ENCODE measurements around the gene PHTF1. TPM values are rescaled to one million over a fixed set of nuclear protein-coding genes. Genes with fewer than 3 reads are reported as not detected.

PHTF1 gene
- total and polyA plus RNA-seq, 4 donors, result 9.5 to 29.7 (median 19.5) TPM

GRCh38 chr1:113792986-113793385 lies 33.7 kb upstream of the PHTF1 start:
- Histone ChIP-seq H3K27me3 (ENCODE audit: control insufficient read depth in 3 of 3, insufficient read depth in 3 of 3, low read length in 2 of 3) (no peaks in the 10 kb centered on the region), H3K4me3 (no peak overlapping the region), H3K27ac (ENCODE audit: low read depth in 1 of 2, low read length in 1 of 2) (no peak overlapping the region), H3K36me3 (ENCODE audit: control insufficient read depth in 4 of 4, insufficient read depth in 4 of 4, low read length in 4 of 4) (peaks cover 0 to 17% (median 7%) of the 10 kb centered on the region in 4 donors), H3K9me3 (ENCODE audit: control insufficient read depth in 4 of 4, insufficient read depth in 3 of 4, low read length in 3 of 4) (no peaks in the 10 kb centered on the region), H3K9ac (ENCODE audit: insufficient read depth in 1 of 2, low read length in 2 of 2) (no peak overlapping the region), H3K4me1 (ENCODE audit: control insufficient read depth in 5 of 5, insufficient read depth in 5 of 5, low read length in 5 of 5) (peaks cover 0 to 32% (median 0%) of the 10 kb centered on the region in 5 donors)
- no peak for TF ChIP-seq CTCF (IDR thresholded peaks at IDR 0.05; ENCODE audit: control extremely low read depth, extremely low read depth)
- DNase-seq (no peak), ATAC-seq (ENCODE audit: insufficient read depth, low FRiP score) (no peak)
- 92 to 93% methylated on average over 1 of the region's 1 CpG for WGBS, 2 donors

GRCh38 chr1:113792471-113792870 lies 33.2 kb upstream of the PHTF1 start:
- Histone ChIP-seq H3K27me3 (ENCODE audit: control insufficient read depth in 3 of 3, insufficient read depth in 3 of 3, low read length in 2 of 3) (no peaks in the 10 kb centered on the region), H3K4me1 (ENCODE audit: control insufficient read depth in 5 of 5, insufficient read depth in 5 of 5, low read length in 5 of 5) (peaks cover 0 to 31% (median 0%) of the 10 kb centered on the region in 5 donors), H3K9ac (ENCODE audit: insufficient read depth in 1 of 2, low read length in 2 of 2) (no peak overlapping the region), H3K27ac (ENCODE audit: low read depth in 1 of 2, low read length in 1 of 2) (no peak overlapping the region), H3K4me3 (no peak overlapping the region), H3K36me3 (ENCODE audit: control insufficient read depth in 4 of 4, insufficient read depth in 4 of 4, low read length in 4 of 4) (peaks cover 0 to 17% (median 5%) of the 10 kb centered on the region in 4 donors), H3K9me3 (ENCODE audit: control insufficient read depth in 4 of 4, insufficient read depth in 3 of 4, low read length in 3 of 4) (no peaks in the 10 kb centered on the region)
- TF ChIP-seq CTCF (IDR thresholded peaks at IDR 0.05; ENCODE audit: control extremely low read depth, extremely low read depth), result no peak
- DNase-seq (no peak), ATAC-seq (ENCODE audit: insufficient read depth, low FRiP score) (no peak)
- WGBS, 2 donors, result 78% methylated on average over 5 of the region's 5 CpGs

- no peak for TF ChIP-seq CTCF (IDR thresholded peaks at IDR 0.05; ENCODE audit: control extremely low read depth, extremely low read depth)
- 89 to 91% methylated on average over 3 of the region's 3 CpGs for WGBS, 2 donors
- Histone ChIP-seq H3K4me3 (no peak overlapping the region), H3K27ac (ENCODE audit: low read depth in 1 of 2, low read length in 1 of 2) (no peak overlapping the region), H3K27me3 (ENCODE audit: control insufficient read depth in 3 of 3, insufficient read depth in 3 of 3, low read length in 2 of 3) (no peaks in the 10 kb centered on the region), H3K9ac (ENCODE audit: insufficient read depth in 1 of 2, low read length in 2 of 2) (no peak overlapping the region), H3K36me3 (ENCODE audit: control insufficient read depth in 4 of 4, insufficient read depth in 4 of 4, low read length in 4 of 4) (peaks cover 0 to 9% (median 1%) of the 10 kb centered on the region in 4 donors), H3K9me3 (ENCODE audit: control insufficient read depth in 4 of 4, insufficient read depth in 3 of 4, low read length in 3 of 4) (no peaks in the 10 kb centered on the region), H3K4me1 (ENCODE audit: control insufficient read depth in 5 of 5, insufficient read depth in 5 of 5, low read length in 5 of 5) (peaks cover 1 to 32% (median 4%) of the 10 kb centered on the region in 5 donors)
- ATAC-seq (ENCODE audit: insufficient read depth, low FRiP score) (no peak), DNase-seq (no peak)
These were observed 29.5 kb upstream of the PHTF1 start for GRCh38 chr1:113788802-113789201.

GRCh38 chr1:113787663-113788062 lies 28.4 kb upstream of the PHTF1 start:
- ATAC-seq (ENCODE audit: insufficient read depth, low FRiP score) (no peak), DNase-seq (no peak)
- H3K9me3 ChIP-seq (ENCODE audit: control insufficient read depth in 4 of 4, insufficient read depth in 3 of 4, low read length in 3 of 4), result no peaks in the 10 kb centered on the region
- H3K27ac ChIP-seq (ENCODE audit: low read depth in 1 of 2, low read length in 1 of 2), result no peak overlapping the region
- peaks cover 6 to 30% (median 8%) of the 10 kb centered on the region in 5 donors for H3K4me1 ChIP-seq (ENCODE audit: control insufficient read depth in 5 of 5, insufficient read depth in 5 of 5, low read length in 5 of 5)
- H3K9ac ChIP-seq (ENCODE audit: insufficient read depth in 1 of 2, low read length in 2 of 2), result no peak overlapping the region
- H3K36me3 ChIP-seq (ENCODE audit: control insufficient read depth in 4 of 4, insufficient read depth in 4 of 4, low read length in 4 of 4), result peaks cover 0 to 9% (median 1%) of the 10 kb centered on the region in 4 donors
- 92 to 94% methylated on average over 3 of the region's 3 CpGs for WGBS, 2 donors
- TF ChIP-seq CTCF (IDR thresholded peaks at IDR 0.05; ENCODE audit: control extremely low read depth, extremely low read depth), result no peak
- no peak overlapping the region for H3K4me3 ChIP-seq
- H3K27me3 ChIP-seq (ENCODE audit: control insufficient read depth in 3 of 3, insufficient read depth in 3 of 3, low read length in 2 of 3), result no peaks in the 10 kb centered on the region

Data from lung (tissue), 12 donors.